ENCODE data around the gene SRRM3.
A peak's percentile ranks its signal among the peaks of the same experiment; 100 is the strongest.
"Not testable (repeated sequence)": the region's sequence is repeated elsewhere in the genome, so short reads cannot be mapped to it uniquely, and the experiment has no call there.

SRRM3 gene

GRCh38 chr7:76165973-76166403 is 35.7 kb upstream of the SRRM3 start:
- Histone ChIP-seq H3K27me3 (peaks cover 17% of the 10 kb centered on the region; the same call in 1 of the 2 replicates), H3K27ac (0 out of 2 replicates have a peak overlapping the region, but pooled peaks have one; percentile 26), H3K4me3 (peak overlapping the region; percentile 80), H3K36me3 (no peaks in the 10 kb centered on the region), H3K9me3 (no peaks in the 10 kb centered on the region), H3K9ac (peak overlapping the region; percentile 80), H3K4me2 (peak overlapping the region; percentile 92), H3K4me1 (peaks cover 12% of the 10 kb centered on the region), H4K20me1 (no peaks in the 10 kb centered on the region)
- no peak for TF ChIP-seq Cebpa-rat (IDR thresholded peaks at IDR 0.05)

- Histone ChIP-seq H3K9ac (peak overlapping the region; percentile 80), H3K27ac (peak overlapping the region; percentile 46; the same call in 1 of the 2 replicates)
Measured at GRCh38 chr7:76166404-76167255, 35.1 kb upstream of the SRRM3 start.

GRCh38 chr7:76173566-76174205 is 28.0 kb upstream of the SRRM3 start:
- H4K20me1 ChIP-seq: no peaks in the 10 kb centered on the region
- H3K27me3 ChIP-seq: no peaks in the 10 kb centered on the region
- H3K9ac ChIP-seq: no peak overlapping the region
- H3K36me3 ChIP-seq: no peaks in the 10 kb centered on the region
- H3K27ac ChIP-seq: no peak overlapping the region
- H3K4me1 ChIP-seq: no peaks in the 10 kb centered on the region
- H3K4me2 ChIP-seq: no peak overlapping the region
- no peaks in the 10 kb centered on the region for H3K9me3 ChIP-seq
- H3K4me3 ChIP-seq: no peak overlapping the region
- TF ChIP-seq Cebpa-rat (IDR thresholded peaks at IDR 0.05): no peak

More at GRCh38 chr7:76166404-76167255, 35.1 kb upstream of the SRRM3 start:
- Histone ChIP-seq H3K9me3 (no peaks in the 10 kb centered on the region), H3K4me1 (peaks cover 12% of the 10 kb centered on the region), H4K20me1 (no peaks in the 10 kb centered on the region), H3K36me3 (no peaks in the 10 kb centered on the region), H3K27me3 (peaks cover 17% of the 10 kb centered on the region; the same call in 1 of the 2 replicates), H3K4me3 (peak overlapping the region; percentile 80), H3K4me2 (peak overlapping the region; percentile 92)
- TF ChIP-seq Cebpa-rat (IDR thresholded peaks at IDR 0.05): no peak

- H3K4me3 ChIP-seq, H3K4me2 ChIP-seq, H3K9ac ChIP-seq: not testable (repeated sequence)
Measured at GRCh38 chr7:76176951-76177350, 24.7 kb upstream of the SRRM3 start.

GRCh38 chr7:76179686-76180085 is 22.0 kb upstream of the SRRM3 start:
- Histone ChIP-seq H3K4me2 (no peak overlapping the region), H3K27ac (no peak overlapping the region), H3K4me1 (no peaks in the 10 kb centered on the region), H3K27me3 (no peaks in the 10 kb centered on the region), H4K20me1 (no peaks in the 10 kb centered on the region), H3K4me3 (no peak overlapping the region), H3K36me3 (no peaks in the 10 kb centered on the region), H3K9ac (no peak overlapping the region), H3K9me3 (no peaks in the 10 kb centered on the region)
- TF ChIP-seq Cebpa-rat (IDR thresholded peaks at IDR 0.05): no peak

More at GRCh38 chr7:76176951-76177350, 24.7 kb upstream of the SRRM3 start:
- H3K4me1 ChIP-seq, H4K20me1 ChIP-seq, H3K27me3 ChIP-seq, H3K36me3 ChIP-seq, H3K27ac ChIP-seq, H3K9me3 ChIP-seq: not testable (repeated sequence)

GRCh38 chr7:76182225-76182960 is 19.3 kb upstream of the SRRM3 start:
- H3K36me3 ChIP-seq: no peaks in the 10 kb centered on the region
- no peaks in the 10 kb centered on the region for H3K9me3 ChIP-seq
- TF ChIP-seq Cebpa-rat (IDR thresholded peaks at IDR 0.05): no peak
- H4K20me1 ChIP-seq: no peaks in the 10 kb centered on the region
- H3K4me2 ChIP-seq: no peak overlapping the region
- H3K4me1 ChIP-seq: peaks cover 15% of the 10 kb centered on the region
- H3K27ac ChIP-seq: no peak overlapping the region
- H3K27me3 ChIP-seq: no peaks in the 10 kb centered on the region
- H3K9ac ChIP-seq: no peak overlapping the region
- no peak overlapping the region for H3K4me3 ChIP-seq

GRCh38 chr7:76185187-76185896 is 16.4 kb upstream of the SRRM3 start:
- Histone ChIP-seq H3K27ac (no peak overlapping the region), H4K20me1 (no peaks in the 10 kb centered on the region), H3K36me3 (no peaks in the 10 kb centered on the region), H3K27me3 (no peaks in the 10 kb centered on the region), H3K4me1 (peaks cover 19% of the 10 kb centered on the region), H3K9me3 (no peaks in the 10 kb centered on the region), H3K9ac (no peak overlapping the region), H3K4me2 (peak overlapping the region; percentile 38), H3K4me3 (no peak overlapping the region)
- TF ChIP-seq Cebpa-rat (IDR thresholded peaks at IDR 0.05): no peak

- H3K4me3 ChIP-seq: no peak overlapping the region
- H3K4me1 ChIP-seq: peaks cover 19% of the 10 kb centered on the region
- H4K20me1 ChIP-seq: no peaks in the 10 kb centered on the region
- no peaks in the 10 kb centered on the region for H3K27me3 ChIP-seq
- no peak overlapping the region for H3K27ac ChIP-seq
- no peaks in the 10 kb centered on the region for H3K36me3 ChIP-seq
- no peak for TF ChIP-seq Cebpa-rat (IDR thresholded peaks at IDR 0.05)
- no peak overlapping the region for H3K4me2 ChIP-seq
- H3K9ac ChIP-seq: no peak overlapping the region
- peaks cover 4% of the 10 kb centered on the region; the same call in 1 of the 2 replicates for H3K9me3 ChIP-seq
Measured at GRCh38 chr7:76187272-76187671, 14.4 kb upstream of the SRRM3 start.

- Histone ChIP-seq H3K4me1 (peaks cover 19% of the 10 kb centered on the region), H3K9ac (no peak overlapping the region), H3K4me3 (no peak overlapping the region), H3K4me2 (no peak overlapping the region), H3K36me3 (no peaks in the 10 kb centered on the region), H3K27me3 (no peaks in the 10 kb centered on the region), H3K9me3 (peaks cover 4% of the 10 kb centered on the region; the same call in 1 of the 2 replicates), H3K27ac (no peak overlapping the region), H4K20me1 (no peaks in the 10 kb centered on the region)
- TF ChIP-seq Cebpa-rat (IDR thresholded peaks at IDR 0.05): no peak
Measured at GRCh38 chr7:76189276-76189675, 12.4 kb upstream of the SRRM3 start.

Data from BLaER1 (cell line).